ENCODE measurements around the gene EXOC4.

Gene EXOC4

DNA sequence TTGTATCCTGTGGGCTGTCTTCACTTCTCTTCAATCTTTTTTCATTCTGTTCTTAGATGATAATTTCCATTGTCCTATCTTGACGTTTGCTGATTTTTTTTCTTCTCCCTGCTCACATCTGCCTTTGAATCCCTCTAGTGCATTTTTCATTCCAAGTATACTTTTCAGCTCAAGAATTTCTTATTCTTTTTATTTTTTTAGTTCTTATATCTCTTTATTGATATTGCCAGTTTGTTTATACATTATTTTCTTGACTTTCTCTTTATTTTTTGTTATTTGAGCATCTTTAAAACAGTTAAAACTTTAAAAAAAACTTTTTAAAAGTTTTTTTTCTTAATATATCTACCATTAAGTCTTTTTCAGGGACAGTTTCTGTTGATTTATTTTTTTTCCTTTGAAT, 100.9 kb downstream of the EXOC4 start:
- no peak for TF ChIP-seq POLR2A (IDR thresholded peaks at IDR 0.05; ENCODE audit: low read length)
- TF ChIP-seq GATA1 (IDR thresholded peaks at IDR 0.05; ENCODE audit: low read depth, low read length): no peak
- no peak for DNase-seq

DNA sequence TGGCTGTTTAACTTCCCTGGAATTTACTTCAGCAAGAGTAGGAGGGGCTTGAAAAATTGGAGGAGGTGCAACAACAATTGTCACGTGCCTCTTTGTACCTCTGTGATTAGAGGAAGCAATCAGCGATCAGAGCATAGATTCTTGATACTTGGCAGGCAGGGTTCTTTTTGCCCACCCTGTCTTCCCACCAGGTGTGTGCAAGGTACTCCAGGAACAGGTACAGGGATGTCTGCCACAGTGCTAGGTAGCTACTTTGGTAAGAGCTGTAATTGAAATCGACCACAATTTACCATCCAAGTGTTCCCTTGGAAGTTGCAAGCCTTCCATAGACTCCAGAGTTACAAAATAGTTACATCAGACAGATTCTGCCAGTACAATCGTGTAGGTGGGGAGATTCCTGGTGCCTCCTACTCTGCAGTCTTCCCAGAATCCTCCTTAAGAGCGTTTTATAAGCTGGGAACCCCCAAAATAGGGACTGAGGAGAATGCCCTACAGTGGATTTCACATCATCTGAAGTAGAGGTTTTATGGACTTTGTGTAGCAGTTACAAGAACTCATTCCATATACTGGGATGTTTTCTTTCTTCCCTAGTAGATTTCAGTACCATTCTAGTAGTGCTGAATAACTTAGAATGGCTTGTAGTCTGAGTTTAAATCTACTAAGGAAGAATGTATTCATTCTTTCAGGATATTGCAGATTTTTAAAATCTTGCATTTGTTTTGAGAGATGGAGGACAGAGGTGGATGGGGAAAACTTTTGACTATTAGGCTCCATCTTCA, 101.9 kb downstream of the EXOC4 start:
- TF ChIP-seq POLR2A (IDR thresholded peaks at IDR 0.05; ENCODE audit: low read length): no peak
- no peak for TF ChIP-seq GATA1 (IDR thresholded peaks at IDR 0.05; ENCODE audit: low read depth, low read length)
- DNase-seq: no peak

- no peak for TF ChIP-seq POLR2A (IDR thresholded peaks at IDR 0.05; ENCODE audit: low read length)
- TF ChIP-seq GATA1 (IDR thresholded peaks at IDR 0.05; ENCODE audit: low read depth, low read length): no peak
- DNase-seq: no peak
Measured at GRCh38 chr7:133355325-133355708, 102.4 kb downstream of the EXOC4 start.

DNA sequence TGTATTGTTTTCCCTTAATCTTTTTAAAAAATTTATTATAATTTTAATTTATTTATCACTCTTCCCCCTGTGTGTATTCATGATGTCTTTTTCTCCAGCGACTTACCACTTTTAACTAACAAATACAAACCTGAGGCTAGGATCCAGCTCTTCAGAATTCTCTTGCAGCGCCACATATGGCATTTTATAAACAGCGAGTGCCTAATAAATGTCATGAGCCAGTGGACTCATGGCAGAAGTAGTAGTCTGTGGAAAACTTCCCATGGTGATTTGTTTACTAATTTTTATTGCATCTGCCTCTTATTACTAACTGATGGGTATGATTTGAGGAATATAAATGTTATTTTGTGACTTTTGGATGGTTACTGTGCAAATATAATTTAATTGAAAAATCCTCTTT, 102.9 kb downstream of the EXOC4 start:
- TF ChIP-seq GATA1 (IDR thresholded peaks at IDR 0.05; ENCODE audit: low read depth, low read length) (no peak), POLR2A (IDR thresholded peaks at IDR 0.05; ENCODE audit: low read length) (no peak)
- no peak for DNase-seq

- DNase-seq: no peak
- no peak for TF ChIP-seq GATA1 (IDR thresholded peaks at IDR 0.05; ENCODE audit: low read depth, low read length)
- TF ChIP-seq POLR2A (IDR thresholded peaks at IDR 0.05; ENCODE audit: low read length): no peak
Measured at GRCh38 chr7:133358708-133359107, 105.8 kb downstream of the EXOC4 start.

GRCh38 chr7:133359449-133359848, 106.6 kb downstream of the EXOC4 start:
- TF ChIP-seq GATA1 (IDR thresholded peaks at IDR 0.05; ENCODE audit: low read depth, low read length) (no peak), POLR2A (IDR thresholded peaks at IDR 0.05; ENCODE audit: low read length) (no peak)
- DNase-seq: no peak

GRCh38 chr7:133360201-133360600, 107.3 kb downstream of the EXOC4 start:
- TF ChIP-seq GATA1 (IDR thresholded peaks at IDR 0.05; ENCODE audit: low read depth, low read length) (no peak), POLR2A (IDR thresholded peaks at IDR 0.05; ENCODE audit: low read length) (no peak)
- no peak for DNase-seq

DNA sequence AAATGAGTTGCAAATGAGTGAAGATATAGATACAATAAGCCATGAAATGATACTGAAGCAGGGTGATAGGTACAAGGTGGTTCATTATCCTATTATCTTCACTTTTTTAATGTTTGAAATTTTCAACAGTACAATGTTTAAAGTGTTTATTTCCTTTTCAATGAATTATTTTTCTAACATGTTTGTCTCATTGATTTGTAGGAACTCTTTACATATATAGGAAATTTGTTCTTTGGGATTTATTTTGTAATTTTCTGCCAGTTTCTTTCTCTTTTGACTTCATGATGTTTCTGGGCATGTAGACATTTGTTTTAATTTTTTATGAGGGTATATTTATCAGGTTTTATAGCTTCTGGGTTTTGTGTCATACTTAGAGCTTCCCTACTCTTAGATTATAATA, 108.9 kb downstream of the EXOC4 start:
- DNase-seq: no peak
- no peak for TF ChIP-seq POLR2A (IDR thresholded peaks at IDR 0.05; ENCODE audit: low read length)
- no peak for TF ChIP-seq GATA1 (IDR thresholded peaks at IDR 0.05; ENCODE audit: low read depth, low read length)

GRCh38 chr7:133364959-133365690, 112.2 kb downstream of the EXOC4 start:
- TF ChIP-seq GATA1 (IDR thresholded peaks at IDR 0.05; ENCODE audit: low read depth, low read length): no peak
- TF ChIP-seq POLR2A (IDR thresholded peaks at IDR 0.05; ENCODE audit: low read length): no peak
- DNase-seq: no peak

DNA sequence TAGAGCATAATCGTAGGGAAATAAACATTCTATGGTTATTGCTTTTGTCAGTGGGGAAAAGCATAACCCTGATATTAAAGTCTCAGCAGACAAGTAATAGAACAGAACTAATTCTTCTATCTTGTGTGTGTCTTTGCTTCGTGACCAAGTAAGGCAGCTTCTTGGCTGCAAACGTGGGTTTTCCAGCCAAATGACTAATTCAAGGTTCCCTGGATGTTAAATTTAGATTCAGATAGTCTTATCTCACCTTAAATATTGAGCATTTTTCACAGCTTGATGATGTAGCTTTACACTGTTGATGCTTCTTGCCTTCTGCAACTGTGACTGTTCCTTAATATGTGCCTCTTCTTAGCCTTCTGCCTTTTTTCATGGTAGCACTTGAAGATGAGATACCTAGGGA, 113.0 kb downstream of the EXOC4 start:
- TF ChIP-seq GATA1 (IDR thresholded peaks at IDR 0.05; ENCODE audit: low read depth, low read length) (no peak), POLR2A (IDR thresholded peaks at IDR 0.05; ENCODE audit: low read length) (no peak)
- no peak for DNase-seq

DNA sequence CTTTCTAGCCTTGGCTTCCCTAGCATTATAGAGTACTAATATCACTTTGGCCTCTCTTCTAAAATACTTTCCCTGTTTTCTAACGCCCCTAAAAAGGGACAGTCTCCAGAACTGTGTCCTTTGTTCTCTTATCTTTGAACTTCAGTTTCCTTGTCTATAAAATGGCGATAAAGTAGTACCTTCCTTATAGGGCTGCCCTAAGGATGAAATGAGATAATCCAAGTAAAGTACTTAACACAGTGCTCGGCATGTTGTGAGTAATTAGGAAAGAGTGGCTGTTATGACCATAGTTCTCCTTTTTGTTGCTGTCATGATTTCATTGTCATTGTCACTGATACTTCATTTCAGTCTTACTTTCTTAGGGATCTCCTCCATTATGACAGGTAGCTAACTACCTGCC, 114.7 kb downstream of the EXOC4 start:
- TF ChIP-seq POLR2A (IDR thresholded peaks at IDR 0.05; ENCODE audit: low read length) (no peak), GATA1 (IDR thresholded peaks at IDR 0.05; ENCODE audit: low read depth, low read length) (no peak)
- DNase-seq: no peak

DNA sequence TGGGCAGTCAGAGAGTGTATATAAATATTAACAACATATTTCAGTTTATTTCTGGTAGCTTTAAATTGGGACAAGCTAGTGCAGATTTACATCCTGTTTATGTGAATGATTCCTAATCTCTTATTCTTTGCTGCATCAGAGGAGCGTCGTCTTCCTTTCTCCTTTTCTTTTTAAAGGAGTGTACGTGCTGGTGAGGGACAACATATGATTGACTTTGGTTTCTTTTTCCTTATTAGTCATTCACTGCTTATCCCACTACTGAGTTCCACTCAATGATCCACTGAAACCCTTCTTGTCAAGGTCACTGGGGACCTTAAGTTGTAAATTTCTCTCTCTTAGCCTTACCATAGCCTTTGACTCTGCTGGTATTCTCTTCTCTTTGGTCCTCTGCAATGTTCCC, 116.3 kb downstream of the EXOC4 start:
- no peak for TF ChIP-seq POLR2A (IDR thresholded peaks at IDR 0.05; ENCODE audit: low read length)
- no peak for TF ChIP-seq GATA1 (IDR thresholded peaks at IDR 0.05; ENCODE audit: low read depth, low read length)
- DNase-seq: no peak

GRCh38 chr7:133371616-133372015, 118.7 kb downstream of the EXOC4 start:
- no peak for TF ChIP-seq GATA1 (IDR thresholded peaks at IDR 0.05; ENCODE audit: low read depth, low read length)
- TF ChIP-seq POLR2A (IDR thresholded peaks at IDR 0.05; ENCODE audit: low read length): no peak
- DNase-seq: no peak

- TF ChIP-seq POLR2A (IDR thresholded peaks at IDR 0.05; ENCODE audit: low read length) (no peak), GATA1 (IDR thresholded peaks at IDR 0.05; ENCODE audit: low read depth, low read length) (no peak)
- DNase-seq: no peak
Measured at GRCh38 chr7:133372337-133372736, 119.5 kb downstream of the EXOC4 start.

GRCh38 chr7:133376514-133376913, 123.6 kb downstream of the EXOC4 start:
- no peak for TF ChIP-seq GATA1 (IDR thresholded peaks at IDR 0.05; ENCODE audit: low read depth, low read length)
- no peak for DNase-seq

Measured in erythroblast (primary cell).